LNCaP clone FGC (cell line): ENCODE results near the gene ABCA6.

Experiments
- DNase-seq: peaks from one replicate; pipeline ENCODE4 v3.0.0-alpha.2; 2011; ENCODE audit warnings: low read depth
- H3K4me3 ChIP-seq: 2 replicates; pipeline ENCODE4 v1.5.1; 2011; ENCODE audit warnings: mild to moderate bottlenecking, low read depth, low read length, control low read depth
- TF ChIP-seq, protein P1 (sequence below): IDR thresholded peaks from 2 replicates; pipeline ENCODE4 v1.5.1; 2012; ENCODE audit warnings: mild to moderate bottlenecking; ENCODE audit not compliant: control insufficient read depth, insufficient read depth; ENCODE audit errors: extremely low read depth

The ABCA6 gene

DNA sequence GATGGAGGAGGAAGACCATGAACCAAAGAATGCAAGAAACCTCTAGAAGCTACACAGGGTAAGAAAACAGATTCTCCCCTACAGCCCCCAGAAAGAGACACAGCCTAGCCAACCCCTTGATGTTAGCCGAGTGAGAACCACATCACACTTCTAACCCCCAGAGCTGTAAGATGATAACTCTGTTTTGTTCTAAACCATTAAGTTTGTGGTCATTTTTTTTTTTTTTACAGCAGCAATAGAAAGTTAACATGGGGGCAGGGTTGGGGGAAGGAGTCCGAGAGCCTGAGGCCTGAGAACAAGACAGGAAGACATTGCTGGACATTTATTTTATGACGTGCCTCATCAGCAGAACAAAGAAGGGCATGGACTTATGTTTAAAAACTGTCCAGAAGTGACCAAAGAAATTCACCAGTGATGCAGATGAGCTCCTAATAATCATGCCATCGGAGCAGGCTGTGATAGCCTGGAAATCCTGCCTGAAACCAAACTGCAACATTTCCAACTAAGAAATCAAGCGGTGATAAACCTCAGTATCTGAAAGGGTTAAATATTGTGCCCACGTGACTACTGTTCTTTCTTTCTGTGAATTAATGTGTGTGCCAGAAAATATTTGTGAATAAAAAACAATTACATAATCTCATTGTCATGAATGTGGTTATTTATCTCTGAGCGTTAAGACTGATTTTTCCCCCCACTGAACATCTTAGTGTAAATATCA lies 82.1 kb downstream of the ABCA6 start:
- H3K4me3 ChIP-seq, result no peak overlapping the region

DNA sequence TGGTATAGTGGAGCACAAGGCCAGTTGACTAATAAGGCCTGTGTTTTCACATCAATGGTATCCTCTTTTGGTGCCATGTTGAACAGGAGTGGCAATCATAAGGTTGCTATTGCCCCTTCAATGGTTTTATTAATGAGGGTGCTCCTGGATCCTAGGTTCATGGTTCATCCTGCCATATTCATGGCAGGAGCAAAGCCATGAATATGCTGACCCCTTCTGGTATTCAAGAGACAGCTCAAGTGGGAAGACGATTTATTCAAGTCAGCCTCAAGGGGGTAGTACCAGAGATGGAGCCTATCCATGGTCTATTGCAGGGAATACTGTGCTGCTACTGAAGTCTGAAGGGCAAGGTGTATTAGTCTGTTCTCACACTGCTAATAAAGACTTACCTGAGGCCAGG lies 83.5 kb downstream of the ABCA6 start:
- H3K4me3 ChIP-seq, result no peak overlapping the region
- TF ChIP-seq, protein P1, sequence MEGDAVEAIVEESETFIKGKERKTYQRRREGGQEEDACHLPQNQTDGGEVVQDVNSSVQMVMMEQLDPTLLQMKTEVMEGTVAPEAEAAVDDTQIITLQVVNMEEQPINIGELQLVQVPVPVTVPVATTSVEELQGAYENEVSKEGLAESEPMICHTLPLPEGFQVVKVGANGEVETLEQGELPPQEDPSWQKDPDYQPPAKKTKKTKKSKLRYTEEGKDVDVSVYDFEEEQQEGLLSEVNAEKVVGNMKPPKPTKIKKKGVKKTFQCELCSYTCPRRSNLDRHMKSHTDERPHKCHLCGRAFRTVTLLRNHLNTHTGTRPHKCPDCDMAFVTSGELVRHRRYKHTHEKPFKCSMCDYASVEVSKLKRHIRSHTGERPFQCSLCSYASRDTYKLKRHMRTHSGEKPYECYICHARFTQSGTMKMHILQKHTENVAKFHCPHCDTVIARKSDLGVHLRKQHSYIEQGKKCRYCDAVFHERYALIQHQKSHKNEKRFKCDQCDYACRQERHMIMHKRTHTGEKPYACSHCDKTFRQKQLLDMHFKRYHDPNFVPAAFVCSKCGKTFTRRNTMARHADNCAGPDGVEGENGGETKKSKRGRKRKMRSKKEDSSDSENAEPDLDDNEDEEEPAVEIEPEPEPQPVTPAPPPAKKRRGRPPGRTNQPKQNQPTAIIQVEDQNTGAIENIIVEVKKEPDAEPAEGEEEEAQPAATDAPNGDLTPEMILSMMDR, result no peak
- no peak for DNase-seq

More for the DNA sequence above, 82.1 kb downstream of the ABCA6 start:
- DNase-seq, result no peak
- TF ChIP-seq, protein P1, result no peak

DNA sequence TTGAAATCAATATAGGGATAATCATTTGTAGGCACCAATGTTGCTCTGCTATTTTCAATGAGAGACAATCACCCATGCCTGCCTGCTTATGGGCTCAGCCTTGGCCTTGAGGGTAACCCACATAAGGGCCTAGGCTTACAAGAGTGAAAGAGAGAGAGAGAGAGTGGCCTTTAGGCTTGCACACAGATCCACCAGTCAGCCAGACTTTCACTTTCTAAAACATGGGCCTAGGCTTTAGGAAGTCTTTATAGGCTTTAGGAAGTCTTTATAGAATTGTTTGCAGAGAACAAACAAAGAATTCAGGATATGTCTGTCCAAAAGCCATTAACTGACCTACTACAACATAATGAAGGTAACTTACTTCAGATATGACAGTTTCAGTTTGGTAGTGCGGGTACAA lies 84.4 kb downstream of the ABCA6 start:
- H3K4me3 ChIP-seq, result no peak overlapping the region
- no peak for DNase-seq
- TF ChIP-seq, protein P1, result no peak

DNA sequence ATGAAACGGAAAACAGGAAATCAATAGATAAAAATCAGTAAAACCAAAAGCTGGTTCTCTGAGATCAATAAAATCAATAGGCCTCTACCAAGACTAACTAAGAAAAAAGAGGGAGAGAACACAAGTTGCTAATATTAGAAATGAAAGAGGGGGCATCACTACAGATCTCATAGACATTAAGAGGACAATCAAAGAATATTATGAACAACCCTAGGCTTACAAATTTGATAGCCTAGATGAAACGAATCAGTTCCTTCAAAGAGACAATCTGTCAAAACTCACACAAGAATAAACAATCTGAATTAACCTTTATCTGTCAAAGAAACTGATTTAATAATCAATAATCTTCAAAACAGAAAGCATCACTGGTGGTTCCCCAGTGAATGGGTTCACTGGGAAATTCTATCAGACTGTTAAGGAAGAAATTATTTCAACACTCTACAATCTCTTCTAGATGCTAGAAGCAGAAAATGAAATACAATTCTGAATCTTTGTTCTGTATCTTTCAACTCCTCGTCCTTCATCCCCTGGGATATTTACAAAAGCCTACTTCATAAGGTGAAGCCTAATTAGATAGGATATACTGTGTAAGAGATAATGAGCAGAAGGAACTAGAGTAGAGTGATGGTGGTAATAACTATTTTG lies 85.4 kb downstream of the ABCA6 start:
- no peak for DNase-seq
- no peak overlapping the region for H3K4me3 ChIP-seq
- TF ChIP-seq, protein P1, result no peak

DNA sequence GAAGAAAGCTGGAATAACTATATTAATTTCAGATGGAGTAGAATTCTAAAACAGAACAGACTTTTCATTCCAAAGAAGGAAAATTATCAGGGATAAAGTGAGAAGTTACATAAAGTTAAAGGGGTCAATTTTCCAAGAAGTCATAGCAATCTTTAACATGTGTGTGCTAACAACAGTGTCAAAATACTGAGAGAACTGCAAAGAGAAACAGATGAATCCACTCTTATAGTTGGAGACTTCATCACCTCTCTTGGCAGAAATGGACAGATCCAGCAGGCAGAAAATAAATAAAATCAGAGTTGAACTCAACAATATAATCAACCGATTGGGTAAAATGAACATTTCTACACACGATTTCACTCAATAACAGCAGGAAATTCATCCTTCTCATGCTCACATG lies 86.4 kb downstream of the ABCA6 start:
- no peak overlapping the region for H3K4me3 ChIP-seq
- no peak for DNase-seq
- TF ChIP-seq, protein P1, result no peak

DNA sequence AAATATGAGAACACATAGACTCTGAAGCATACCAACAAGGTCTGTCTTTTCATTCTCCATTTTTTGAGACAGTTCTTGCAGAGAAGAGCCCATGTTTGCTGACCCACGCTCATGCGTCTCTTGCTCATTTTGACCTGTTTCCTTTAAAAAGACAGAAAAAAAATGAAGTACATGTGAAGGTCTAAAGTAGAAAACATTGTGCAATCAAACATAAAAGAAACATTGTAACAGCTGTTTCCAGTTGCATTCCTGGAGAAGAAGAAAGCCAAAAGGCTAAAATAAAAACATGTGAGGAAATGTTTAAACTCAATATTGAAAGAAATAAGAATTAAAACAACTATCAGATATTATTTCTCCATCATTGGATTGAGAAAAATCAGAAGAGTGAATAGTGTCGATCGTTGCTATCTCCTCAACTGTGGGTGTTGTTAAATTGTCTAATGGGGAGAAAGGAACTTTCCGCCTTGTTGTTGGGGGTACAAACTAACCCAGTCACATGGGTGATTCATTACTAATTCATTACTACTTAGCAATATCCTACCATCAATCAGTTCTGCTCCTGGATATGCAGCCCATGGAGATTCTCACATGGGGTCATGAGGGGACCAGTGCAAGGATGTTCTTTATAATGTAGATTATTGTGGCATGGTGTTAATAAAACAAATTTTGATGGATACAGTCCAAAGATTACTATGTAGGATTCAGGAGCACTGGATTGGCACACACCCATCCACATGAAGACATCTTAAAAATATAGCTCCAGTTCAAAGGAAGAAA lies 90.5 kb downstream of the ABCA6 start:
- no peak for DNase-seq
- no peak overlapping the region for H3K4me3 ChIP-seq
- TF ChIP-seq, protein P1, result no peak
